GM21515 (cell line): ENCODE measurements around the gene KIF2B.
"Not testable (repeated sequence)": the region's sequence is repeated elsewhere in the genome, so short reads cannot be mapped to it uniquely, and the experiment has no call there.

Experiments
- ATAC-seq: cut with Tn5 transposase; IDR thresholded peaks from one replicate; pipeline ENCODE4 v1.9.1; 2021; ENCODE audit not compliant: unreplicated experiment

Gene KIF2B, protein sequence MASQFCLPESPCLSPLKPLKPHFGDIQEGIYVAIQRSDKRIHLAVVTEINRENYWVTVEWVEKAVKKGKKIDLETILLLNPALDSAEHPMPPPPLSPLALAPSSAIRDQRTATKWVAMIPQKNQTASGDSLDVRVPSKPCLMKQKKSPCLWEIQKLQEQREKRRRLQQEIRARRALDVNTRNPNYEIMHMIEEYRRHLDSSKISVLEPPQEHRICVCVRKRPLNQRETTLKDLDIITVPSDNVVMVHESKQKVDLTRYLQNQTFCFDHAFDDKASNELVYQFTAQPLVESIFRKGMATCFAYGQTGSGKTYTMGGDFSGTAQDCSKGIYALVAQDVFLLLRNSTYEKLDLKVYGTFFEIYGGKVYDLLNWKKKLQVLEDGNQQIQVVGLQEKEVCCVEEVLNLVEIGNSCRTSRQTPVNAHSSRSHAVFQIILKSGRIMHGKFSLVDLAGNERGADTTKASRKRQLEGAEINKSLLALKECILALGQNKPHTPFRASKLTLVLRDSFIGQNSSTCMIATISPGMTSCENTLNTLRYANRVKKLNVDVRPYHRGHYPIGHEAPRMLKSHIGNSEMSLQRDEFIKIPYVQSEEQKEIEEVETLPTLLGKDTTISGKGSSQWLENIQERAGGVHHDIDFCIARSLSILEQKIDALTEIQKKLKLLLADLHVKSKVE

DNA sequence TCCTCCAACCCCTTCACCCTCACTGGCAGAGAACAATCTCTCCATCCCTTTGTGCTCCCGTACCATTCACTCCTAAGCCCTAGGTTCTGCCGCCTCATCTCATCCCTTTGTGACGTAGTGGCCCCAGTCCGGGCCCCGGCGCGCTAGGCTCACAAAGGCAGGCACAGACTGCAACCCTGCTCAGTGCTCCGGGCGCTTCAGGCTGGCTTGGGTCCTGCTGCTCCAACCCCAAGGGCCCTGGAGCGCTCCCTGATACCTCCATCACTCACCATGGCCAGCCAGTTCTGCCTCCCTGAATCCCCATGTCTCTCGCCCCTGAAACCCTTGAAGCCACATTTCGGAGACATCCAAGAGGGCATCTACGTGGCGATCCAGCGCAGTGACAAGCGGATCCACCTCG, at the start of gene KIF2B:
TSS of gene KIF2B (plus strand) at position 164 of the 400 bp plus-strand sequence. CDS start at position 271, 107 bp downstream.
- ATAC-seq: no peak

DNA sequence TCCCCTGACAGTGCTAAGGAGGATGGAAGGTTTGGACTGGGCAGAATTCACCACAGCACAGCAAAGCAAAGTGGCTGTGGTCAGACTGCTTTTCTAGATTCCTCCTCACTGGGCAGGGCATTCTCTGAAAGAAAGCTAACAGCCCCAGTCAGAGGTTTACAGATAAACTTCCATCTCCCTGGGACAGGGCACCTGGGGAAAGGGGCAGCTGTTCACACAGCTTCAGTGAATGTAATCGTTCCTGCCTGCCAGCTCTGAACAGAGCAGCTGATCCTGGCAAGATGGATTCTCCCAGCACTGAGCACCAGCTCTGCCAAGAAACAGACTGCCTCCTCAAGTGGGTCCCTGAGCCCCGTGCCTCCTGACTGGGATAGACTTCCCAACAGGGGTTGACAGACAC, 42.4 kb upstream of the KIF2B start:
- no peak for ATAC-seq

DNA sequence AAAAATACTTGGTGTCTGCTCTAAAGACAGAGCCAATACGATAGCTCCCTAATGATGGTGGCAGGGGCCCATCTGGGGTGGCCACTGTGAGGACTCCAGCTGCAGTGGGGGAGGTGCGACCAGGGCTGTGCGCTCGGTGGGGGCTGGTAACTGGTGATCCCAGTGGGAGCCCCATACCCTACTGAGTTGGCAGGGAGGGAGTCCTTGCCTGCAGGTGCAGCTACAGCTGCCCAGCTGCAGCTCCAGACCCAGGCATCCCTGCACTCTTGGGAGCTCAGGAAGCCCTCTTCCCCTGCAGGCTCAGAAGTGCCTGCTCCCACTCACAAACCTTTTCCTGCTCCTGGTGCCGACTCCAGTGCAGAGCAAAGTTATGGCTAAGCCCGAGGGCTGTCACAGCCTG, 31.2 kb upstream of the KIF2B start:
- ATAC-seq: no peak

DNA sequence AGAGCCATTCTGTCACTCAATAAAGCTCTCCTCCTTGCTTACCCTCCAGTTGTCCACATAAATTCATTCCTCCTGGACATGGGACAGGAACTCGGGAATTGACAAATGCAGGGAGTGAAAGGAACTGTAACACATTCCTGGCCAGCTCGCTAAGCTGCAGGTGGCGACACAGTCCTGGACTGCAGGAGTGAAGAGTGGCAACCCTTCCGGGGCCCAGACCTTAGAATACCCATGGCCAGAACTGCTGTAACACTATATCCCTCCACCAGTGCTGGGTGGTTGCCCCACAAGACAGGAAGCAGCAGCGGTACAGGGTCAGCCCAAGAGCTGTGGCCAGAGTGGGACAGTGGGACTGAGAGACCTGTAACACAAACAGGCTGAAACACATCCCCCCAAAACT, 30.3 kb upstream of the KIF2B start:
- no peak for ATAC-seq

DNA sequence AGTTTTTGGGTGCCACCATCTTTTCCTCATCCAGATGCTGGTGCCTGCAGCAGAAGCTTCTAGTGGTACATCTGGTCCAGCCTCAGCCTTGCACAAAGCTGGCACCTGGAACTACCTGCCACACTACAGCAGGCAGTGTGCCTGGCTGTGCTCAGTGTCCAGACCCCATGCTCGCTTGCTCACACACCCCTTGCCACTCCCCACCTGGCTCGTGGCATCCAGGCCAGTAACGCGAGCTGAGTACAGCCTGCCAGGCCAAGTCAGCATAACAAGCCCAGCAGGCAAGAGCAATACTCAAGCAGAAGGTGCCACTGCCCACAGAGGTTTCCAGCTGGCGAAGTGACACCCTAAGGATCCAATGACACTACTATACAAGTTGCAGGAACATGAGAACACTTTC, 29.7 kb upstream of the KIF2B start:
- no peak for ATAC-seq

DNA sequence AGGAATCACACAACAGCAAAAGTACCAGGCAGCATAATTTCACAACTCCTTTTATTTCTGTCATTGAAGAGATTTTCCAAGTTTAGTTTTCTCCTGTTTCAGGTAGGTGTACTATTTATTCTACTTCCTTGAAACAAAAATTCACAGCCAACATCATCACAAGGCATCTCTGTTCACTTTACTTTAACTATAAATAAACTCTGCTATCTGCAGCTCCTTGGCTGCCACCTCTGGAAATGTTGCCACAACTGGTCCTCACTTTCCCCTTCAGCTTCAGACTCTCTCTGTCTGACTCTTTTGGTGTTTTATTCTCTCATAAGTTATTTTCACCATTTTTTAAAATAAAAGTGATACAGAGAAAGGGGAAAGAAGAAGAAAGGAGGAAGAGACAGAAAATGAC, 27.9 kb upstream of the KIF2B start:
- ATAC-seq: no peak

DNA sequence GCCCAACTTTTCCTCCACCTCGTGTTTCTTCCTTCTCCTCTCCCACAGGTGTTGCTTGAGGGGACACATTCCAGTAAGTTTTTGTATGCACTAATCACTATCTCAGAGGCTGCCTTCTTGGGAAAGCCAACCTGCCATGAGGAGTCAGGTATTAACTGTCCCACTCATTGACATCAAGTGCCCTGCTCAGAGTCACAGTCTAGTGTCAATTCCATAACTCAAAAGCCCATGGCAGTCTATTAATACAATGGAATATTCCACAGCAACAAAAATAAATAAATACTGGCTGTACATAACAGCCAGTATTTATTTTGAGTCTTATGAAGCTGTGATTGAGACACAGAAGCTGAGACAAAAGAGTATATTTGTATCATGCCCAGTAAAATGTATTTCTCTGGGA, 26.1 kb upstream of the KIF2B start:
- ATAC-seq: no peak

DNA sequence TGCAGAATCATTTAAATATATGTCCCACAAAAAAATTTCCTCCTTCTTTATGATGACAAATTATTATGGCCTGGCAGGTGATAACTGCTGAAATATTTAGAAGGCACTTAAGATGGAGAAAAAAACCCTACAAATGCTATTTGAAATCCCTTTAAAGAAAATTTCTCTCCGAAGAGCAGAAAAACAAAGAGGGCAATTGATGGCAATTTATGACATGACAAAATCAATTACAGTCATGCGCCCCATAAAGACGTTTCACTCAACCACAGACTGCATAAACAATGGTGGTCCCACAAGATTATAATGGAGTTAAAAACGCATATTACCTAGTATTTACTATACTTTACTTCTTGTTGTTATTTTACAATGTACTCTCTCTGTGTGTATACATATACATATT, 25.2 kb upstream of the KIF2B start:
- no peak for ATAC-seq

DNA sequence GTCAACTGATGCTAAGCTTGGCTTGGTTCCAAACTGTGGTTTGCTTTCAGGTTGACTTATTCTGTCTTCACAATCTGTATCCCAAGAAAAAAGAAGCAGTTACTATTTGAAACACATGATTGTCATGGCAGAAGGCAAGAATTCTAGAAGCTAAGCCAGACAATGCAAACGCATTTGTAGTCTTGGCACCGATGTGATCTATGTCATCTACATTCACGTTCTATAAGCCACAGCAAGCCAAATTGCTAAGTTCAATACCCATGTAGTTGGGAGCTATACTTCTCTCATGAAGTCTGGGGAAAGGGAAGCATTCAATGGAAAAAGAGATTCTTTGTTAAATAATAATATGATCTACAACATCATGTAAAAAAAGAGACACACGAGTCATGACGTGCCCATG, 18.3 kb upstream of the KIF2B start:
- no peak for ATAC-seq

DNA sequence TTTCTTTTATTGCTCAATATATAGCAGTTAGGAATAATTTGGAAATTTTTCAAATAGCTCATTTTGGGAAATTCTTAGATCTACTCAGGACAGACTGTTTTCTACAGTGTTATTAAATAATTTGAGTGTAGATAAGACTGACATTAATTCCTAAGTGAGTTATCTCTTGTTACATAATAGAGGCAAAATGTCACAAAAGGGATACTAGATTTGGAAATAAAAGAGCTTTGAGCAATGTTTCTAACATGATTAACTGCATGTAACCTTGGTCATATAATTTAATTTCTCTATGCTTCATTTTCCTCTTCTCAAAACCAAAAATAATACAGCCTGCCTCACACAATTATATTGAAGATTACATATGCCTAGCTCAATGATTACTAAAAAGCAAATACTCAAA, 16.3 kb upstream of the KIF2B start:
- no peak for ATAC-seq

DNA sequence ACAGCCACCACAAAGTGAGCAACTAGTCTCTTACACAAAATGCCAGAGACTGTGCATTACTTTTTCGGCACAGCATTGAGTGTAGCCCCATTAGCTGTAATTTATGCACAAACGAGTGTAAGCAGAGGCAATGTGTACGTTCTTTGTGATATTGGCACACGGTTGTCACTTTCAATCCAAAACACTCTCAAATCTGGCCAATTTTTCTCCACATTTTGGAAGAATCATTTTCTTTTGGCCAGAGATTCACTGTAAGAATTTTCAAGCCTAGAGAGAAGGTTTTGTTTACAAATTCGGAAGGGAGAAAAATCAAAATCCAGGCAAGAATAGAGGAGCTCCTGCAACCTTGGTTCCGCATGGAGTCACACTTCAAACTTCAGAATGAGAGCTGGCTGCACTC, 15.4 kb upstream of the KIF2B start:
- ATAC-seq: no peak

DNA sequence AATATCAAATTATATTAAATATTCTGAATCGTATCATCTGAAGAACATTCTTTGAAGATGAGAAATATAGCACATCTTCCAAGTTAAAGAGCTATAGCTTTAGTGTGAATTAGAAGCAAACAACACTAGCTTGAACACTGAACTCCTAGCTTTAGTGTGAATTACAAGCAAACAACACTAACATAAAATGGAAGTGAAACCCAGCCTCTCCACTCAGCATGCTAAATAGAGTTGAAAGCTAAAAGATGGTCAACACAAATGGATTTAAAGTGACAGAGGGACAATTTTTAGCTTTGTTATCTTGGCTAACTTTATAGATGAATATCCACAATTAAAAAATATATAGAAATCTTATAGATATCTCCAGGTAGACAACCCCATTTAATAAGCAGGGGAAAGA, 4.5 kb upstream of the KIF2B start:
- no peak for ATAC-seq

DNA sequence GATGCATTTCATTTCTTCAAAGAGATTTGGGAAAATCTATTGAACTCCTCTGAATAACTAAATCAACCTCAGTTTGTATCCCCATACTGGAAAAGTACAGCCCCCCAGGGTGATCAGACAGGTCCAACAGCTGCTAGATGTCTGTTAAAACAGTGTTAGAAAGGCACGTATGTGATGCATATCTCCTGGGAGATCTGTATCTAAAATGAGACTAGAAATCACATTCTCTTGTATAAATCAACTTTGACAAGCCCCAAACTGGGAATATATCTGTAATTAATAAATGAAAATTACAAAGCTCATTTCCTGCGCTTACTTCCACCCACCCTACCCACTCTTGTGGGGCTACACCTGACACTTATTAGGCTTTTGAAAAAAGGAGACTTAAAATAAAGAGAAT, 3.8 kb upstream of the KIF2B start:
- no peak for ATAC-seq

DNA sequence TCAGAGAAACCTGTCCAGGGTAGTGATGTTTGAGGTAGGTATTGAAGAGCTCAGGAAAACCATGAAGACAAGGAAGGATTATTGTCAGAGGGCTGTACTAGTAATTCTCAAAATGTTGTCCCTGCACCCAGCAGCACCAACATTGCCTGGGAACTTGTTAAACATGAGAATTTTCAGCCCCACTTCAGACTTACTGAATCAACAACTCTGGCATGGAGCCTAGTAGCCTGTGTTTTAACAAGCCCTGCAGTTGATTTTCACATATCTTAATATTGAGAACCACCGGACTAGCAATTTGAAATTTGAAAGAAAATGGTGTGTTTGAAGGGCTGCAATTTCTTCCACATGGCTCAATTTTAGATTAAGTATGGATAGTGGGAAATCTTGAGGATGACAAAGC, 2.8 kb upstream of the KIF2B start:
- ATAC-seq: no peak

DNA sequence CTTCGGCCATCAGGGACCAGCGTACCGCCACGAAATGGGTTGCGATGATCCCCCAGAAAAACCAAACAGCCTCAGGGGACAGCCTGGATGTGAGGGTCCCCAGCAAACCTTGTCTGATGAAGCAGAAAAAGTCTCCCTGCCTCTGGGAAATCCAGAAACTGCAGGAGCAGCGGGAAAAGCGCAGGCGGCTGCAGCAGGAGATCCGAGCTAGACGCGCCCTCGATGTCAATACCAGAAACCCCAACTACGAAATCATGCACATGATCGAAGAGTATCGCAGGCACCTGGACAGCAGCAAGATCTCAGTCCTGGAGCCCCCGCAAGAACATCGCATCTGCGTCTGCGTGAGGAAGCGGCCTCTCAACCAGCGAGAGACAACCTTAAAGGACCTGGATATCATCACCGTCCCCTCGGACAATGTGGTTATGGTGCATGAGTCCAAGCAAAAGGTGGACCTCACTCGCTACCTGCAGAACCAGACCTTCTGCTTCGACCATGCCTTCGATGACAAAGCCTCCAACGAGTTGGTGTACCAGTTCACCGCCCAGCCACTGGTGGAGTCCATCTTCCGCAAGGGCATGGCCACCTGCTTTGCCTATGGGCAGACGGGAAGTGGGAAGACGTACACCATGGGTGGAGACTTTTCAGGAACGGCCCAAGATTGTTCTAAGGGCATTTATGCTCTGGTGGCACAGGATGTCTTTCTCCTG, 769 bp downstream of the KIF2B start:
- no peak for ATAC-seq

DNA sequence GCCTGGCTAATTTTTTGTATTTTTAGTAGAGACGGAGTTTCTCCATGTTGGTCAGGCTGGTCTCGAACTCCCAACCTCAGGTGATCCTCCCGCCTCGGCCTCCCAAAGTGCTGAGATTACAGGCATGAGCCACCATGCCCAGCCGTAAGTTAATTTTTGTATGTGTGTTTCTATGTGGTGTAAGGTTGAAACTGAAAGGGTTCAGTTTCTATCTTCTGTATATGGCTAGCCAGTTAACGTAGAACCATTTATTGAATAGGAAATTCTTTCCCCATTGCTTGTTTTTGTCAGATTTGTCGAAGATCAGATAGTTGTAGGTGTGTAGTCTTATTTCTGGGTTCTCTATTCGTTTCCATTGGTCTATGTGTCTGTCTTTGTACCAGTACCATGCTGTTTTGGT, 12.0 kb downstream of the KIF2B start:
- ATAC-seq: not testable (repeated sequence)

DNA sequence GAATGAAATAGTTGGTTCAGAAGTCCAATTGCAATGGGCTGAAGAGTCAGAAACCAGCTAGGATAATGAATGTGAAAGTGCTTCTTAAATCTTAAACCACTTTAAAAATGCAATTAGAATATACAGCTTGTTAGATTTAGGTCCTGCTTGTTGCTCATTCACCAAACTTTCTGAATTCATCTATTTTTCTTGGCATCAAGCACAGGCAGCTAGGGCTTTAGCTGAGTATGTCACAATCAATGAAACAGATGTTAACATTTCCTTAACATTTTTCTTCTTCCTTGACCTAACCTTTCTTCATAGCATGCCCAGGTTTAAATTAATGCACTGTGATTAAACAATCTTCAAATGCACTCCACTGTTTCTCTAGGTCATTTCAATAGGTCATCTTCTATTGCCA, 14.4 kb downstream of the KIF2B start:
- no peak for ATAC-seq

DNA sequence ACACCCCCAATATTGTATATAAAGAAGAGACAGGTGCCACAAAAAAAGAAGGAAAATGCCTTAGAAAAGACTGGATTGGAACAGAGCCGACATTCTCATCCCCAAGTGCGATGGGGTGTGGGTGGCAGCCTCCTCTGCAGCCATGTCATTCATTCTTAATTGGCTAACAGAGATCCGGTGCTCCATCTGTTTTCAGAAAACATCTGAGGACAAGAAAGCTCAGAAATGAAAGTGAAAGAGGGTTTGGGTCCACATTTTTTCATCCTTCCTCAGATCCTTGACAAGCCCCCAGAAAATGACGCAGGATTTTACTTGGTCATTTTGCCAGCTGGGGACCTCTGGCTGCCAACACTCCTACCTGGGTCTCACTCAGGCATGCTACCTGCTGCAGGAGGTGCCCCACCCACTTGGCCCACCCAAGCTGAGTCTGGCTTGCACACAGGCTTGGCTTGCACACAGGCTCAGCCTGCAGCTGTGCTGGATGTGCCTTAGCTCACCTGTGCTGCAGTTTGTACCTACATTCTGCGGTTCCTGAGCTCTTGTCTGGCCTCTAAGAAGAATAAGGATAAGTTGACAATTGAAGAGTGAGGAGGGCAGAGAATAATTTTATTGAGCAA, 21.9 kb downstream of the KIF2B start:
- ATAC-seq: no peak

DNA sequence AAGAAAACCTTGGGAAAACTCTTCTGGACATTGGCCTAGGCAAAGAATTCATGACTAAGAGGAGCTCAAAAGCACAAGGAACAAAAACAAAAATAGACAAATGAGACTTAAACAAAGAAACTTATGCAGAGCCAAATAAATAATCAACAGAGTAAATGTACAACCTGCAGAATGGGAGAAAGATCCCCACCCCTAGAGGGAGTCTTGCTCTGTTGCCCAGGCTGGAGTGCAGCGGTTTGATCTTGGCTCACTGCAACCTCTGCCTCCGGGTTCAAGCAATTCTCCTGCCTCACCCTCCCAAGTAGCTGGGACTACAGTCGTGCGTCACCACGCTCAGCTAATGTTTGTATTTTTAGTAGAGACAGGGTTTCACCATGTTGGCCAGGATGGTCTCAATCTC, 48.4 kb downstream of the KIF2B start:
- not testable (repeated sequence) for ATAC-seq
